ENCODE data around the gene THAP6. TPM values are rescaled to one million over a fixed set of nuclear protein-coding genes. Genes with fewer than 3 reads are reported as not detected.
"Not testable (repeated sequence)": the region's sequence is repeated elsewhere in the genome, so short reads cannot be mapped to it uniquely, and the experiment has no call there.

Gene THAP6
- total RNA-seq, 2 donors from 2014 or later, result 13.7 to 25.0 TPM

- Mint-ChIP-seq H3K36me3 (ENCODE audit: low read depth) (peaks cover 6% of the 10 kb centered on the region), H3K4me1 (no peaks in the 10 kb centered on the region), H3K27ac (no peak overlapping the region), H3K27me3 (ENCODE audit: insufficient read depth) (no peaks in the 10 kb centered on the region), H3K9me3 (no peaks in the 10 kb centered on the region), H3K4me3 (no peak overlapping the region)
- no peaks in the 10 kb centered on the region for H3K36me3 ChIP-seq (ENCODE audit: control insufficient read depth, insufficient read depth, low read length)
- H3K9ac ChIP-seq (ENCODE audit: extremely low read depth, low read length, poor library complexity, severe bottlenecking), result no peak overlapping the region
- no peaks in the 10 kb centered on the region for H3K4me1 ChIP-seq (ENCODE audit: control insufficient read depth, insufficient read depth, low read length)
- H3K4me3 ChIP-seq (ENCODE audit: low read length), result no peak overlapping the region
- H3K27ac ChIP-seq (ENCODE audit: low read depth, low read length), result no peak overlapping the region
- TF ChIP-seq CTCF (conservative IDR thresholded peaks at IDR 0.05), result no peak
- no peaks in the 10 kb centered on the region for H3K9me3 ChIP-seq (ENCODE audit: control insufficient read depth, low read length)
- no peaks in the 10 kb centered on the region for H3K27me3 ChIP-seq (ENCODE audit: control insufficient read depth, insufficient read depth, low read length, poor library complexity, severe bottlenecking)
- DNase-seq, result no peak
These were observed 28.6 kb downstream of the THAP6 start for GRCh38 chr4:75542824-75543223.

- not testable (repeated sequence) for H3K27me3 ChIP-seq (ENCODE audit: control insufficient read depth, insufficient read depth, low read length, poor library complexity, severe bottlenecking); H3K4me3 Mint-ChIP-seq; H3K4me1 Mint-ChIP-seq; H3K27me3 Mint-ChIP-seq (ENCODE audit: insufficient read depth); H3K4me1 ChIP-seq (ENCODE audit: control insufficient read depth, insufficient read depth, low read length); H3K9me3 Mint-ChIP-seq; H3K27ac Mint-ChIP-seq; H3K36me3 ChIP-seq (ENCODE audit: control insufficient read depth, insufficient read depth, low read length); H3K36me3 Mint-ChIP-seq (ENCODE audit: low read depth); H3K4me3 ChIP-seq (ENCODE audit: low read length); H3K9me3 ChIP-seq (ENCODE audit: control insufficient read depth, low read length); H3K9ac ChIP-seq (ENCODE audit: extremely low read depth, low read length, poor library complexity, severe bottlenecking); DNase-seq; H3K27ac ChIP-seq (ENCODE audit: low read depth, low read length)
- 93 to 96% methylated on average over 6 to 8 of the region's 8 CpGs for WGBS, 2 experiments (ENCODE audit: insufficient coverage in 1 of 2, insufficient read length in 1 of 2)
These were observed 29.9 kb downstream of the THAP6 start for GRCh38 chr4:75544220-75544619.

- no peak for DNase-seq
- Histone ChIP-seq H3K27me3 (ENCODE audit: control insufficient read depth, insufficient read depth, low read length, poor library complexity, severe bottlenecking) (no peaks in the 10 kb centered on the region), H3K36me3 (ENCODE audit: control insufficient read depth, insufficient read depth, low read length) (no peaks in the 10 kb centered on the region), H3K9me3 (ENCODE audit: control insufficient read depth, low read length) (no peaks in the 10 kb centered on the region), H3K9ac (ENCODE audit: extremely low read depth, low read length, poor library complexity, severe bottlenecking) (no peak overlapping the region), H3K4me1 (ENCODE audit: control insufficient read depth, insufficient read depth, low read length) (no peaks in the 10 kb centered on the region), H3K4me3 (ENCODE audit: low read length) (no peak overlapping the region), H3K27ac (ENCODE audit: low read depth, low read length) (no peak overlapping the region)
- H3K4me3 Mint-ChIP-seq, result no peak overlapping the region
- H3K9me3 Mint-ChIP-seq, result no peaks in the 10 kb centered on the region
- H3K36me3 Mint-ChIP-seq (ENCODE audit: low read depth), result peaks cover 3% of the 10 kb centered on the region
- H3K27me3 Mint-ChIP-seq (ENCODE audit: insufficient read depth), result no peaks in the 10 kb centered on the region
- TF ChIP-seq CTCF (conservative IDR thresholded peaks at IDR 0.05), result no peak
- no peak overlapping the region for H3K27ac Mint-ChIP-seq
- WGBS, 2 experiments (ENCODE audit: insufficient coverage in 1 of 2, insufficient read length in 1 of 2), result 88 to 100% methylated on average over 2 to 3 of the region's 3 CpGs
- no peaks in the 10 kb centered on the region for H3K4me1 Mint-ChIP-seq
These were observed 30.6 kb downstream of the THAP6 start for GRCh38 chr4:75544870-75545269.

GRCh38 chr4:75545526-75545925, 31.3 kb downstream of the THAP6 start:
- H3K27me3 Mint-ChIP-seq (ENCODE audit: insufficient read depth), result no peaks in the 10 kb centered on the region
- no peak overlapping the region for H3K27ac Mint-ChIP-seq

More at GRCh38 chr4:75545526-75545925, 31.3 kb downstream of the THAP6 start:
- Mint-ChIP-seq H3K9me3 (no peaks in the 10 kb centered on the region), H3K36me3 (ENCODE audit: low read depth) (peaks cover 3% of the 10 kb centered on the region), H3K4me1 (no peaks in the 10 kb centered on the region), H3K4me3 (no peak overlapping the region)
- H3K9me3 ChIP-seq (ENCODE audit: control insufficient read depth, low read length), result no peaks in the 10 kb centered on the region
- no peak for DNase-seq
- 93% methylated on average over 2 to 5 of the region's 5 CpGs for WGBS, 2 experiments (ENCODE audit: insufficient coverage in 1 of 2, insufficient read length in 1 of 2)
- no peak for TF ChIP-seq CTCF (conservative IDR thresholded peaks at IDR 0.05)
- no peak overlapping the region for H3K4me3 ChIP-seq (ENCODE audit: low read length)
- H3K27me3 ChIP-seq (ENCODE audit: control insufficient read depth, insufficient read depth, low read length, poor library complexity, severe bottlenecking), result no peaks in the 10 kb centered on the region
- H3K27ac ChIP-seq (ENCODE audit: low read depth, low read length), result no peak overlapping the region
- no peaks in the 10 kb centered on the region for H3K4me1 ChIP-seq (ENCODE audit: control insufficient read depth, insufficient read depth, low read length)
- no peak overlapping the region for H3K9ac ChIP-seq (ENCODE audit: extremely low read depth, low read length, poor library complexity, severe bottlenecking)
- no peaks in the 10 kb centered on the region for H3K36me3 ChIP-seq (ENCODE audit: control insufficient read depth, insufficient read depth, low read length)

Data from endodermal cell (in vitro differentiated cells).